Mucosa of descending colon (tissue), 3 donors: ENCODE measurements around the gene IQSEC3. TPM values are rescaled to one million over a fixed set of nuclear protein-coding genes. Genes with fewer than 3 reads are reported as not detected.

ENCODE experiments used
- ATAC-seq: fragments of 200-7000 bp; cut with Tn5 transposase; one replicate; pipeline ENCODE4 v1.9.1; 2020; ENCODE audit warnings: mild to moderate bottlenecking, moderate library complexity
- DNase-seq, 3 donors: peaks; one replicate each; pipeline ENCODE4 v3.0.0-alpha.2; 2020
- H3K36me3 ChIP-seq: fragments of 200-600 bp; one replicate; pipeline ENCODE4 v1.8.0; 2021; ENCODE audit warnings: low read depth, mild to moderate bottlenecking
- H3K4me1 ChIP-seq: fragments of 200-600 bp; one replicate; pipeline ENCODE4 v1.8.0; 2021; ENCODE audit warnings: low read depth, mild to moderate bottlenecking
- H3K4me3 ChIP-seq: fragments of 200-600 bp; one replicate; pipeline ENCODE4 v1.8.0; 2021; ENCODE audit warnings: mild to moderate bottlenecking
- H3K9me3 ChIP-seq: fragments of 200-600 bp; one replicate; pipeline ENCODE4 v1.8.0; 2021; ENCODE audit warnings: mild to moderate bottlenecking
- CTCF ChIP-seq: fragments of 200-600 bp; IDR thresholded peaks from one replicate; pipeline ENCODE4 v1.8.0; 2022; ENCODE audit warnings: antibody characterized with exemption, mild to moderate bottlenecking
- intact Hi-C, 2 donors: fragments of 100-400 bp; cut with DNase I in 1 of 2; cut with micrococcal nuclease in 1 of 2; formaldehyde crosslinking; loops; one replicate each; pipeline versions ENCODE4 v1.11.0 to v1.11.1; 2022; cut with DNase I, micrococcal nuclease
- total RNA-seq, 3 donors: library from RNA; stranded (reverse); fragmentation: NEBNext Ultra II Directional in 2 of 3; extraction: Animal tissue kit (Norgen Biotek cat#: 25700) in 2 of 3; gene quantifications; one replicate each; pipeline versions ENCODE4 v1.2.1 to v1.2.4, GENCODE V29; 2021 to 2023
- donor health status: DM: no; HTN: no; CAD: no; lungs with moderate emphysema.
- donor health status: DM: no; HTN: no; CAD: no.
- donor health status: DM: no; HTN: yes; CAD: no.

The IQSEC3 gene
- total RNA-seq, 3 donors from 2014 or later, result 0.23 to 2.3 (median 1.1) TPM

- no peaks in the 10 kb centered on the region for H3K36me3 ChIP-seq
- no peaks in the 10 kb centered on the region for H3K9me3 ChIP-seq
- no peak overlapping the region for H3K4me3 ChIP-seq
- ATAC-seq (no peak), DNase-seq (no peak)
- intact Hi-C loops, result no loop called here
- no peak for TF ChIP-seq CTCF
- H3K4me1 ChIP-seq, result no peaks in the 10 kb centered on the region
These were observed 136.5 kb downstream of the IQSEC3 start for GRCh38 chr12:203074-203461.

- ATAC-seq (peak; percentile 73), DNase-seq (no peak)
- no peak for TF ChIP-seq CTCF
- H3K36me3 ChIP-seq, result no peaks in the 10 kb centered on the region
- intact Hi-C loops, result no loop called here
- H3K4me3 ChIP-seq, result no peak overlapping the region
- no peaks in the 10 kb centered on the region for H3K9me3 ChIP-seq
- H3K4me1 ChIP-seq, result no peaks in the 10 kb centered on the region
These were observed 137.1 kb downstream of the IQSEC3 start for GRCh38 chr12:203462-204260.

DNA sequence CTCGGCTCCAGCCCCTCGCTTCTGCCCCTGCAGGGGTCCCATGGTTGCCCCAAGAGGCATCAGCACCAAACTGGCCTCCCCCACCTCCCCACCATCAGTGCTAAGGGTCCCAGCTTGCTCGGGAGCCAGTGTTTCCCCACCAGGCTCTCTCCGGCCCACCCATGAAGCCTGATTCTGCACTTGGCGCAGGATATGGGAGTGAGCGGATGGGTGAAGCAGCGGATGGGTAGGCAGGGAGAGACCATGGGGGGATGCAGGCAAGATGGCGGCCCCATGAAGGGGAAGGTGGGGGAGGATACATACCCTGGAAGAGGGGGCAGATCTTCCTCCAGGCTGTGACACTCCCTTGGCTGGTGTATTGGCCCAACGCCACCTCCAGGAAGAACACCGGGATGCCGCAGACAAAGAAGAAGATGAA lies 137.7 kb downstream of the IQSEC3 start:
- H3K9me3 ChIP-seq, result no peaks in the 10 kb centered on the region
- DNase-seq, result no peak
- H3K4me1 ChIP-seq, result no peaks in the 10 kb centered on the region
- no peak for ATAC-seq
- no peaks in the 10 kb centered on the region for H3K36me3 ChIP-seq
- intact Hi-C loops, result no loop called here
- no peak overlapping the region for H3K4me3 ChIP-seq
- no peak for TF ChIP-seq CTCF

DNA sequence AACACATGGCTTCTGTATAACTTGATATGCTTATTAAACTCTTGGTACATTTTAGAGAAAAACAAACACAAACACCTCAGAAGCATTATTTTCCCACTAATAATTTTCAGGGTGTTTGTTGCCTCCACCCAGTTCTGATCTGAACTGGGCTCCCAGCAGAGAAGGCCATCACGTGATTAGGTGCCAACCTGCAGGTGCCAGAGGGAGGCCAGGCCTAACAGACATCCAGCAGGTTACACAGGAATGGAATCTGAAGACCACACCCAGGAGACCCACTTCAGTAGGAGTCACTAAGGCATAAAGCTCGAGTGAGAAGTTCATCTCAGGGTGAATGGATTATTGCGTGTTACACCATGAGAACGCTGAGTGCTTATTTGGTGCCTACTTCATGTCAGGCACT lies 138.5 kb downstream of the IQSEC3 start:
- Histone ChIP-seq H3K4me3 (no peak overlapping the region), H3K9me3 (no peaks in the 10 kb centered on the region), H3K4me1 (no peaks in the 10 kb centered on the region), H3K36me3 (no peaks in the 10 kb centered on the region)
- DNase-seq, result no peak
- intact Hi-C loops, result no loop called here
- TF ChIP-seq CTCF, result no peak
- ATAC-seq, result no peak

GRCh38 chr12:206746-207440 lies 140.3 kb downstream of the IQSEC3 start:
- no peak overlapping the region for H3K4me3 ChIP-seq
- no peaks in the 10 kb centered on the region for H3K36me3 ChIP-seq
- no peak for DNase-seq
- H3K9me3 ChIP-seq, result no peaks in the 10 kb centered on the region
- intact Hi-C loops, result no loop called here
- no peak for TF ChIP-seq CTCF
- peaks cover 5% of the 10 kb centered on the region for H3K4me1 ChIP-seq
- no peak for ATAC-seq
